HUES64 (cell line): Measurements from ENCODE around the gene PAIP2B.

Source experiments
- H3K27ac ChIP-seq: 2 replicates; pipeline ENCODE4 v1.7.0; 2013; ENCODE audit warnings: low read depth, low read length, inconsistent platforms
- H3K27me3 ChIP-seq: 2 replicates; pipeline ENCODE4 v1.6.1; 2013; ENCODE audit warnings: mild to moderate bottlenecking, low read length; ENCODE audit not compliant: insufficient read depth
- H3K36me3 ChIP-seq: 2 replicates; pipeline ENCODE4 v1.6.1; 2013; ENCODE audit warnings: mild to moderate bottlenecking, low read length; ENCODE audit not compliant: insufficient read depth
- H3K4me1 ChIP-seq: 2 replicates; pipeline ENCODE4 v1.6.1; 2013; ENCODE audit warnings: mild to moderate bottlenecking, low read length, moderate library complexity; ENCODE audit not compliant: insufficient read depth
- H3K4me3 ChIP-seq: 2 replicates; pipeline ENCODE4 v1.5.1; 2013; ENCODE audit warnings: mild to moderate bottlenecking, low read length, moderate library complexity
- H3K9ac ChIP-seq: 2 replicates; pipeline ENCODE4 v1.6.1; 2013; ENCODE audit warnings: mild to moderate bottlenecking, low read depth, low read length
- H3K9me3 ChIP-seq: 2 replicates; pipeline ENCODE4 v1.6.1; 2013; ENCODE audit warnings: low read depth, low read length; ENCODE audit not compliant: insufficient read depth
- WGBS: fragments of 150-250, 120-280 bp; methylation state at CpG from one replicate; pipeline ENCODE4 v1.1.7; 2013; ENCODE audit warnings: missing lambda C conversion rate; 5-methylcytosine and 5-hydroxymethylcytosine counted together

The PAIP2B gene

DNA sequence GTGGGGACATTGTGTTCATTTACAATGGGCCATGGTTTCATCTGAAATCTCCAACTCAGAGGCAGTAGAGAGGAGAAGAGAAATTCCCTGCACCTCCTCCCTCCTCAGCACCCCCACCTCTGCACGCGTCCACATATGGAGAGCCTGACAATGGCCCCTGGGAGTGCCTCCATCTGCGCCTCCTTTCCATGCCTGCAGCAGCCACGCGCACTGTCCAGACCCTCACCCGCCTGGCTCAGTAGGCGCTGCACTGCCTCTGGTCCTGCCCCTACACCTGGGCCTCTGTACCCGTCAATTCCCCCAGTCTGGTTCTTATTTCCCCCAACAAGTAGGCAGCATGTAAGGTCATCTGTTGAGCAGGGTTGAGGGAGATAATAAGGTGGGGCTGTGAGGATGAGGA is 72.6 kb downstream of the PAIP2B start:
- no peaks in the 10 kb centered on the region for H3K27me3 ChIP-seq
- H3K9me3 ChIP-seq: no peaks in the 10 kb centered on the region
- H3K9ac ChIP-seq: no peak overlapping the region
- H3K36me3 ChIP-seq: peaks cover 13% of the 10 kb centered on the region
- peaks cover 5% of the 10 kb centered on the region; the same call in 1 of the 2 replicates for H3K4me1 ChIP-seq
- WGBS: 82% methylated on average over 8 of the region's 8 CpGs
- H3K27ac ChIP-seq: no peak overlapping the region
- no peak overlapping the region for H3K4me3 ChIP-seq

DNA sequence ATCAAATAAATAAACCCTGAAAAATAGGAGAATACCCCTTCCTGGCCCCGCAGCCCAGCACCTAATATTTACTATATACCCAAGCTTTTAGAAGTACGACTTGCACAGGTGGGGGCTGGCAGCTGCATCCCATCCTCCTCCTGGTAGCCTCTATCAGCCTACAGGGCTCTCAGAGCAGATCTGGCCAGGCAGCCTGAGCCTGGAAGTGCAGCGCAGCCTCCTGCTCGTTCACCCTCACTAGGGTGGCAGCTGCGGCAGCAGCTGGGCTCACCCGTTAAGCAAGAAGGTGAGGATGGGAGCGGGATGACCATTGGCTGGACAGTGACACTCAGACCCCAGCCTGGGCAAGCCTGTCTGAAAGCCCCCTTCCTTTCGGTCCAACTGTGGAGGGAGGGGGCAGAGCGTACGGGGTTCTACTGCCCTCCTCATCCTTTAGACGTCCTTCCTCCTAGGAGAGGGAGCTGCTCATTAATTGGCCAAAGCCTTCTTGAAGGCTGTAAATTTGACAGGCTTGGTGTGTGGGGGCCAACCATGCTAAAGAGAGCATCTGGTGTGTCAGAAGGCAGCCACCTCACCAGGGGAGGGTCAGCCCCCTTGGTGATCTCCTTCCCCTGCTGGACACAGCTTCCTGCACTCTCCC is 73.2 kb downstream of the PAIP2B start:
- no peaks in the 10 kb centered on the region for H3K9me3 ChIP-seq
- no peak overlapping the region for H3K9ac ChIP-seq

DNA sequence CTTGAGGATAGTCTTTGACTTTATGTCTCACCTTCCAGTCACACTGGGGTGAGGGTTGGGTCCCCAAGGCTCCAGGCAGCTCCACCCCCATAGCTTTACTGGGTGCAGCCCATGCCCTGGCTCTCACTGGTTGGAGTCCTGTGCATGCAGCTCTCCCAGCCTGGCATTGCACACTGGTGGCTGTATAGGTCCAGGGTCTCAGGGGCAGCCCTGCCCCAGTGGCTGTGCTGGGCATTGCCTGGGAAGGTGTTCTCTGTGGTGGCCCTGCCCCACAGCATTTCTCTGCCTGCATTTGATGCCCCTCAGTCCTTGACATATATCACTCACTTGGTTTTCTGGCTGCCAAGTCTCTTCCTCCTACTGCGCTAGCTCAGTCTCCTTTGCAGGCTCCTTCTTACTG is 75.3 kb downstream of the PAIP2B start:
- peaks cover 39% of the 10 kb centered on the region for H3K36me3 ChIP-seq
- 96% methylated on average over 1 of the region's 1 CpG for WGBS
- peaks cover 4% of the 10 kb centered on the region; the same call in 1 of the 2 replicates for H3K4me1 ChIP-seq
- no peaks in the 10 kb centered on the region for H3K27me3 ChIP-seq
- no peak overlapping the region for H3K9ac ChIP-seq
- no peak overlapping the region for H3K4me3 ChIP-seq
- H3K27ac ChIP-seq: no peak overlapping the region
- H3K9me3 ChIP-seq: no peaks in the 10 kb centered on the region

More for the DNA sequence above, 73.2 kb downstream of the PAIP2B start:
- Histone ChIP-seq H3K4me3 (no peak overlapping the region), H3K27me3 (no peaks in the 10 kb centered on the region), H3K27ac (no peak overlapping the region), H3K4me1 (peaks cover 5% of the 10 kb centered on the region; the same call in 1 of the 2 replicates), H3K36me3 (peaks cover 19% of the 10 kb centered on the region)
- WGBS: 88% methylated on average over 11 of the region's 11 CpGs

DNA sequence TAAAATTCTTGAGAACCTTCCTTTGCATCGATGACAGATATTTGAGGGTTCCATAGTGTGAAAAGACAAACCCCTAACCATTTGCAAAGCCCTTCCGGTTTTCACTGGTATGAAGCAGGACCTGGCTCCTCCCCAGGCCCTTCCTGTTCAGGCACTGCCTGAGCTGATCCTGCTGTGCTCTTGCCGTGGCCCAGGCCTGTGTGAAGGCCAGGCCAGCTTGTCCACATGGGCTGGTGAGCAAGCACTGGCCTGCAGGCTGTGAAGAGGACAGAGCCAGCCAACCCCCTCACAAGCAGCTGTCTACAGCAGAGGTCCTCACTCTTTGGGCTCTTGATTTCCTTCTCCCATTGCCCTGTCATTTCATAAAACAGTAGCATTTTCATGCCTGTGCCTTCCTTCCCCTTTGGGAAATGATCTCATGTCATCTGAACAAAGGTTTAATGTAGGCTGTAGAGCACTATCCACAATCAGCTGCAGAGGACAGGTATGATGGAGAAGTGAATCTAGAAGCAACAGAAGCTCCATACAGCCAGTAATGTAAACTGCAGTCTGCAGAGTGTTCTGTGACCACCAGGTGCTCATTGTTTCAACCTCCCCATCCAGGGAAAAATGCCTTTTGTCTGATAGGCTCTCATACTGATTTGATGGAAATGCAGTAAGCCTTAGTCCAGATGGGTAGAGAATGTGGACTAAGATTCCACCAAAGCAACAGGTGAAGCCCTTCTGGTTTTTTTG is 76.7 kb downstream of the PAIP2B start:
- H3K9me3 ChIP-seq: no peaks in the 10 kb centered on the region
- H3K4me1 ChIP-seq: no peaks in the 10 kb centered on the region
- peaks cover 51% of the 10 kb centered on the region for H3K36me3 ChIP-seq
- H3K27ac ChIP-seq: no peak overlapping the region
- H3K4me3 ChIP-seq: no peak overlapping the region
- 87% methylated on average over 3 of the region's 3 CpGs for WGBS
- H3K27me3 ChIP-seq: no peaks in the 10 kb centered on the region
- no peak overlapping the region for H3K9ac ChIP-seq

DNA sequence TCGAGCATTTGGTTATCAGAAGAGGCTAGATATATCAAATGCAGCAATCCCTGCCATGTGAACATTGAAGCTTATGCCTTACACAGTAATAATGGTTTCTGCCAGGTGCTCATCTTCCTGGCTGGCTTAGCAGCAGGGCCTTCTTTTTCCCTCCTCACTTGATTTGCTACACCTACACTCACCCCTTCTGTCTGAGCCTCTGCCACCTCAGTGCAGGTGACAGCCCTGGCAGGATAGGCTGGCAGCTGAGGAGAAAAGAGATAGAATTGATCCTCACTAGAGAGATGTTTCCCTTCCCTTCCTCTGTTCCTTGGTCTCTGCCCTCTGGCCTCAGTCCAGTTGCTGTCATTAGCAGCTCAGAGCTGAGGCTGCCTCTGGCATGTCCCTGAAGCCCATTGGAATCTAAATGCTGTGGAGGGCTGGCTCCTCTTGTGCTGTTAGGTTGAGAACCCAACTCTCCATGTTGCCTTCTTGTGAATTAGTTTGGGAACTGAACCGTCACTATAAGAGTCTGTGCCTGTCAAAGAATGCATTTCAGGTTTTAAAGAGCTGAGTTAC is 78.3 kb downstream of the PAIP2B start:
- no peaks in the 10 kb centered on the region for H3K4me1 ChIP-seq
- no peaks in the 10 kb centered on the region for H3K27me3 ChIP-seq
- H3K9me3 ChIP-seq: no peaks in the 10 kb centered on the region
- WGBS: 90% methylated on average over 2 of the region's 2 CpGs
- H3K36me3 ChIP-seq: peaks cover 68% of the 10 kb centered on the region
- H3K27ac ChIP-seq: no peak overlapping the region
- no peak overlapping the region for H3K4me3 ChIP-seq
- no peak overlapping the region for H3K9ac ChIP-seq

GRCh38 chr2:71143782-71144181 is 83.1 kb downstream of the PAIP2B start:
- Histone ChIP-seq H3K36me3 (peaks cover 97% of the 10 kb centered on the region), H3K4me1 (no peaks in the 10 kb centered on the region), H3K27me3 (no peaks in the 10 kb centered on the region), H3K4me3 (no peak overlapping the region), H3K9ac (no peak overlapping the region), H3K9me3 (no peaks in the 10 kb centered on the region), H3K27ac (no peak overlapping the region)
- 100% methylated on average over 3 of the region's 3 CpGs for WGBS

DNA sequence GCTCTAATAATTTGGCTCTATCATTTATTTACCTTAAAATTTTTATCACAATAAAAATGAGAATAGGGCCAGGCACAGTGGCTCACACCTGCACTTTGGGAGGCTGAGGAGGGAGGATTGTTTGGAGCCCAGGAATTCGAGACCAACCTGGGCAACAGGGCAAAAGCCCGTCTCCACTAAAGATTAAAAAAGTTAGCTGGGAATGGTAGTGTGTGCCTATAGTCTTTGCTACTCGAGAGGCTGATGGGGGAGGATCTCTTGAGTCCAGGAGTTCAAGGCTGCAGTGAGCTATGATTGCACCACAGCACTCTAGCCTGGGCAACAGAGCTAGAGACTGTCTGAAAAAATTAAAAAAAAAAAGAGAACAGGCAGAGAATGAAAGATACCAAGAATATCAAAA is 90.7 kb downstream of the PAIP2B start:
- Histone ChIP-seq H3K4me1 (no peaks in the 10 kb centered on the region), H3K4me3 (no peak overlapping the region), H3K36me3 (peaks cover 87% of the 10 kb centered on the region), H3K9me3 (no peaks in the 10 kb centered on the region), H3K9ac (no peak overlapping the region), H3K27me3 (no peaks in the 10 kb centered on the region), H3K27ac (no peak overlapping the region)
- 91% methylated on average over 3 of the region's 3 CpGs for WGBS

- Histone ChIP-seq H3K36me3 (peaks cover 63% of the 10 kb centered on the region), H3K4me1 (0 out of 2 replicates have a peak, but pooled peaks cover 4% of the 10 kb centered on the region), H3K4me3 (no peak overlapping the region), H3K9me3 (no peaks in the 10 kb centered on the region), H3K9ac (no peak overlapping the region), H3K27ac (no peak overlapping the region), H3K27me3 (no peaks in the 10 kb centered on the region)
Observed at GRCh38 chr2:71133603-71134002, 93.3 kb downstream of the PAIP2B start.
